HG02571 (cell line): ENCODE data around the gene CTSD.

Experiments
- ATAC-seq: cut with Tn5 transposase; IDR thresholded peaks from one replicate; pipeline ENCODE4 v1.9.1; 2021; ENCODE audit warnings: mild to moderate bottlenecking, moderate library complexity; ENCODE audit not compliant: unreplicated experiment

The CTSD gene

GRCh38 chr11:1782831-1783724 lies 19.4 kb upstream of the CTSD start:
- ATAC-seq = no peak

- ATAC-seq = no peak
Observed at GRCh38 chr11:1782031-1782590, 18.4 kb upstream of the CTSD start.

GRCh38 chr11:1781593-1781975 lies 17.9 kb upstream of the CTSD start:
- no peak for ATAC-seq

- no peak for ATAC-seq
Observed at GRCh38 chr11:1780700-1781592, 17.2 kb upstream of the CTSD start.

GRCh38 chr11:1779806-1780699 lies 16.3 kb upstream of the CTSD start:
- no peak for ATAC-seq

- no peak for ATAC-seq
Observed at GRCh38 chr11:1779034-1779805, 15.5 kb upstream of the CTSD start.

- ATAC-seq = no peak
Observed at GRCh38 chr11:1778141-1778911, 14.6 kb upstream of the CTSD start.

- ATAC-seq = no peak
Observed at GRCh38 chr11:1777737-1778136, 14.0 kb upstream of the CTSD start.

- ATAC-seq = no peak
Observed at GRCh38 chr11:1776944-1777715, 13.4 kb upstream of the CTSD start.

GRCh38 chr11:1776331-1776851 lies 12.7 kb upstream of the CTSD start:
- no peak for ATAC-seq

GRCh38 chr11:1774886-1775285 lies 11.2 kb upstream of the CTSD start:
- no peak for ATAC-seq

- no peak for ATAC-seq
Observed at GRCh38 chr11:1773994-1774550, 10.3 kb upstream of the CTSD start.

GRCh38 chr11:1773131-1773993 lies 9.6 kb upstream of the CTSD start:
- ATAC-seq = no peak

- ATAC-seq = no peak
Observed at GRCh38 chr11:1772270-1773130, 8.8 kb upstream of the CTSD start.

GRCh38 chr11:1771700-1772099 lies 8.0 kb upstream of the CTSD start:
- ATAC-seq = no peak

GRCh38 chr11:1771273-1771672 lies 7.5 kb upstream of the CTSD start:
- no peak for ATAC-seq
